Measurements from ENCODE around the gene ACTL6B. TPM values are rescaled to one million over a fixed set of nuclear protein-coding genes. Genes with fewer than 3 reads are reported as not detected.

Gene ACTL6B
- polyA plus RNA-seq, 2 of the 4 experiments (the other 2 are of a cell fraction) = not detected

- TF ChIP-seq CTCF (IDR thresholded peaks at IDR 0.05) (no peak), BHLHE40 (IDR thresholded peaks at IDR 0.05; ENCODE audit: low read depth, low read length) (no peak), CBX2 (IDR thresholded peaks at IDR 0.05; ENCODE audit: borderline replicate concordance, low read depth) (no peak)
These were observed 44.1 kb downstream of the ACTL6B start, which contains the start of gene MOSPD3 (continued) for GRCh38 chr7:100611983-100612729.

- Histone ChIP-seq H3K4me2 (no peak overlapping the region), H3K4me1 (peaks cover 8% of the 10 kb centered on the region; the same call in 1 of the 3 replicates), H3K27ac (no peak overlapping the region), H3K9me3 (no peaks in the 10 kb centered on the region), H3K4me3 (no peak overlapping the region)
- no peak for ATAC-seq
- ChIA-PET POLR2A (interaction anchor here (1.2 kb wide), 1 partner anchor 24 kb away, joined by 6 read pairs; the partner anchor contains the start of gene FBXO24), CTCF (interaction anchor here (1.3 to 8.8 kb wide), 2 partner anchors 10 to 17 kb away, joined by 3 to 69 read pairs; no protein-coding TSS in a partner anchor)
- FAIRE-seq = no peak
- TF ChIP-seq FOXS1 (CRISPR knock-in tag; IDR thresholded peaks at IDR 0.05) = no peak
- TF ChIP-seq HOXB13 (CRISPR knock-in tag; IDR thresholded peaks at IDR 0.05; ENCODE audit: low read depth) = no peak
- no peak for TF ChIP-seq POLR2A (IDR thresholded peaks at IDR 0.05; ENCODE audit: low read length)
- no peak for TF ChIP-seq TFCP2L1 (CRISPR knock-in tag; IDR thresholded peaks at IDR 0.05)
- TF ChIP-seq HMGXB4 (CRISPR knock-in tag; IDR thresholded peaks at IDR 0.05; ENCODE audit: borderline replicate concordance) = no peak
- no peak for TF ChIP-seq REST (IDR thresholded peaks at IDR 0.05)
- no peak for TF ChIP-seq ZSCAN20 (CRISPR knock-in tag; IDR thresholded peaks at IDR 0.05)
- no peak for TF ChIP-seq CEBPB (IDR thresholded peaks at IDR 0.05)
- no peak for TF ChIP-seq FOSB (CRISPR knock-in tag; IDR thresholded peaks at IDR 0.05)
- TF ChIP-seq RARB (CRISPR knock-in tag; IDR thresholded peaks at IDR 0.05) = no peak
- TF ChIP-seq CBX8 (IDR thresholded peaks at IDR 0.05) = no peak
- TF ChIP-seq SMC3 (IDR thresholded peaks at IDR 0.05) = no peak
- no peak for TF ChIP-seq FOSL2 (IDR thresholded peaks at IDR 0.05)
- TF ChIP-seq FOSL2 (CRISPR knock-in tag; IDR thresholded peaks at IDR 0.05) = no peak
- TF ChIP-seq KDM5A (IDR thresholded peaks at IDR 0.05) = no peak
- no peak for TF ChIP-seq NFE2L2 (conservative IDR thresholded peaks at IDR 0.05; ENCODE audit: low read length)
- no peak for TF ChIP-seq PBX3 (IDR thresholded peaks at IDR 0.05)
- no peak for TF ChIP-seq BCL3 (IDR thresholded peaks at IDR 0.05)
- WGBS (ENCODE audit: missing lambda C conversion rate) = 82% methylated on average over 5 of the region's 5 CpGs
- DNase-seq (ENCODE audit: low read depth in 1 of 2, low spot score in 1 of 2) = no peak
These were observed 46.3 kb downstream of the ACTL6B start for GRCh38 chr7:100609958-100610357.
